ENCODE data around the gene OR51V1.

- TF ChIP-seq CTCF (conservative IDR thresholded peaks at IDR 0.05), result no peak
- no peak for TF ChIP-seq EZH2 (IDR thresholded peaks at IDR 0.05; ENCODE audit: low read depth)
Observed at GRCh38 chr11:5234381-5234834, 33.9 kb upstream of the OR51V1 start, which contains the start of gene HBD.

Data from PC-9 (cell line).